ENCODE measurements around the gene STAC3. TPM values are rescaled to one million over a fixed set of nuclear protein-coding genes. Genes with fewer than 3 reads are reported as not detected.
A peak's percentile ranks its signal among the peaks of the same experiment; 100 is the strongest.

Gene STAC3
- total and polyA plus RNA-seq, 2 of the 8 experiments (the other 6 are each of a cell fraction or from before 2014, with no cell fraction given), result 0.70 to 1.3 TPM

DNA sequence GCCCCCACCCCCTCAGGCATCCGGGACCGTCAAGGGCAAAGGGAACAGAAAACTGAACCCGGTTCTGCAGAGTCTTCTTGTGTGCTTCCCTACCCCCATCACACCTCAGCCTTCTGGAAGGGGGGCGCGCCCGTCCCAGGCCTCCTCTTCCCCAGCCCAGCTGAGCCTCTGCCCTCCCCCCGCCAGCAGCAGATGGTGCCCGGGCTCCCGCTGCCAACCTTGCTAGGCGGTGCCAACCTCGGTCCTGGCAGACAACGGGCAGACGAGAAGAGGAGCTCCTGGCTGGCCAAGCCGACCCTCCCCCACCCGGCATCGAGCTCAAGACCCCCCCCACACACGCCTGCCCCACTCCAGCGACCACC, 8.7 kb downstream of the STAC3 start (continued):
- TF ChIP-seq RNF2 (IDR thresholded peaks at IDR 0.05; ENCODE audit: borderline replicate concordance, low read depth, low read length, missing control alignments, poor library complexity, severe bottlenecking), result peak; percentile 25
